IPS DF 19.7 (cell line): ENCODE data around the gene CDK5RAP3.
"Not testable (repeated sequence)": the region's sequence is repeated elsewhere in the genome, so short reads cannot be mapped to it uniquely, and the experiment has no call there.

Experiments
- DNase-seq: peaks from one replicate; pipeline ENCODE4 v3.0.0-alpha.2; 2013; ENCODE audit warnings: low read depth, low spot score

CDK5RAP3 gene, protein sequence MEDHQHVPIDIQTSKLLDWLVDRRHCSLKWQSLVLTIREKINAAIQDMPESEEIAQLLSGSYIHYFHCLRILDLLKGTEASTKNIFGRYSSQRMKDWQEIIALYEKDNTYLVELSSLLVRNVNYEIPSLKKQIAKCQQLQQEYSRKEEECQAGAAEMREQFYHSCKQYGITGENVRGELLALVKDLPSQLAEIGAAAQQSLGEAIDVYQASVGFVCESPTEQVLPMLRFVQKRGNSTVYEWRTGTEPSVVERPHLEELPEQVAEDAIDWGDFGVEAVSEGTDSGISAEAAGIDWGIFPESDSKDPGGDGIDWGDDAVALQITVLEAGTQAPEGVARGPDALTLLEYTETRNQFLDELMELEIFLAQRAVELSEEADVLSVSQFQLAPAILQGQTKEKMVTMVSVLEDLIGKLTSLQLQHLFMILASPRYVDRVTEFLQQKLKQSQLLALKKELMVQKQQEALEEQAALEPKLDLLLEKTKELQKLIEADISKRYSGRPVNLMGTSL

DNA sequence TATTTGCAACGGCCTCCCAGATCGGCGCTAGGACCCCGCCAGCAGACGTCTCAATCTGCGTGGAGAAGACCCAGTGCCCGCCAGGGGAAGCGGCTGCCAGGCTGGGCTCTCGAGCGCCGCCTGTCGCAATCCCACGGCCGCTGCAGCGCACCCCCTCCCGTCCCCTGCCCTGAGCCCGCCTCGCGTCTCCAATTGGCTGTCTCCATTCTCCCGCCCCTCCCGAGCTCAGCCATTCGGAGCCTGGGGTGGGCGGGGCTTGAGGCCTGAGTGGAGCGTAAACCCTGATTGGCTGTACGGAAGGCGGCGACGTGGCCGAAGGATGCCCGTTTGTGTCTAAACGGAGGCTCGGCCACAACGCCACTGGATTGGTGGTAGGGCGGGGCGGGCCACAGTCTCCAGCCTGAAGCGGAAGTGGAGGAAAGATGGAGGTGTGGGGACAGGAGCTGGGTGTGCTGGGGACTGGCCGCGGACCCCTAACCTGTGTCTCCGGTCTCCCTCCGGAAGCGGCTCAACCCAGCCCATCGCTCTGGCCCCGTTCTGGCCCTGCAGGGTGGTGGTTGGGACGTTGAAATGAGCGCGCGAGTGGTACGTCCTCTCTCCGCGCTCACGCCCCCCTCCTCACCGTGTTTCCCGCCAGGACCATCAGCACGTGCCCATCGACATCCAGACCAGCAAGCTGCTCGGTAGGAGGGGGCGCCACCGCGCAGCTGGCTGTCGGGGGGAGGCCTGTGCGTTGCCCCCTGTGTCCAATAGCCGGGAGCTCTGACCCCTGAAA is at the start of gene CDK5RAP3:
CDK5RAP3 (plus strand) TSS at position 389 of the 775 bp plus-strand sequence; CDS start at position 423, 34 bp downstream.
- DNase-seq = peak; percentile 94

DNA sequence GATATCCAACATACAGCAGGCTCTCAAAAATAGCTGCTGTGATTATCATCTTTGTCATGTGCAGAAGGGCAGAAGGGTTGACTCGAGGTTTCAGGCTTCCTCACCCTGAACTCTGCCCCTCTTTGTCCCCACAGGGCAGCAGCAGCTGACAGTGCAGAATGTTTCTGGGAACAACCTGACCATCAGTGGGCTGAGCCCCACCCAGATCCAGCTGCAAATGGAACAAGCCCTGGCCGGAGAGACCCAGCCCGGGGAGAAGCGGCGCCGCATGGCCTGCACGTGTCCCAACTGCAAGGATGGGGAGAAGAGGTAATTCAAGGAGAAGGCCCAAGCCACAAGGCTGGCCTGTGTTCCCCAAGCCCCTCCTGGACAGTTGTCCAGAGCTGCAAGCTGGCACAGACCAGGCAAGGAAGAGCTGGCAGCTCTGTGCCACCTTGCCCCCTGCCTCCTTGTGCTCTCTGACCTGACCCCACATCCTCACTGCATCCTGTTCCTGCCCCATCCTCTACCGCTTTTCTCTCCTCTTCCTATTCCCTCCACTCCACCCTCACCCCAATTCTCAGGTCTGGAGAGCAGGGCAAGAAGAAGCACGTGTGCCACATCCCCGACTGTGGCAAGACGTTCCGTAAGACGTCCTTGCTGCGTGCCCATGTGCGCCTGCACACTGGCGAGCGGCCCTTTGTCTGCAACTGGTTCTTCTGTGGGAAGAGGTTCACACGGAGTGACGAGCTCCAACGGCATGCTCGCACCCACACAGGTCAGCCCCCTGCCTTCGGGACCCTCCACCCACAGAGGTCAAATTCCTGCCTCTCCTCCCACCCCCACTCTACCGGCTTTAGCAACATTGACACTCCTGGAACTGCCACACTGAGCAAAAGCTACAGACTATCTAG is 45.9 kb upstream of the CDK5RAP3 start:
- no peak for DNase-seq

DNA sequence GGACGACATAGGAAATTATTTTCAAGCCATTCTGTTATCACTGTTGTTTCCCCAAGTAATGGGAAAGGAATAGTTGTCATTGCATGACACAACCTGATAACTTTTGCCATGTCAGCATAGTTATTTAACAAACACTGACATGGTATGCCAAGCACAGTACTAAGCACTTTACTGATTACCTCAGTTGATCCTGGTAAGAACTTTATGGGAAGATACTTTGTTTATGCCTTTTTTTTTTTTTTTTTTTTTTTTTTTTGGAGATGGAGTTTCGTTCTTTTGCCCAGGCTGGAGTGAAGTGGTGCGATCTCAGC is 45.3 kb upstream of the CDK5RAP3 start:
- DNase-seq = no peak

DNA sequence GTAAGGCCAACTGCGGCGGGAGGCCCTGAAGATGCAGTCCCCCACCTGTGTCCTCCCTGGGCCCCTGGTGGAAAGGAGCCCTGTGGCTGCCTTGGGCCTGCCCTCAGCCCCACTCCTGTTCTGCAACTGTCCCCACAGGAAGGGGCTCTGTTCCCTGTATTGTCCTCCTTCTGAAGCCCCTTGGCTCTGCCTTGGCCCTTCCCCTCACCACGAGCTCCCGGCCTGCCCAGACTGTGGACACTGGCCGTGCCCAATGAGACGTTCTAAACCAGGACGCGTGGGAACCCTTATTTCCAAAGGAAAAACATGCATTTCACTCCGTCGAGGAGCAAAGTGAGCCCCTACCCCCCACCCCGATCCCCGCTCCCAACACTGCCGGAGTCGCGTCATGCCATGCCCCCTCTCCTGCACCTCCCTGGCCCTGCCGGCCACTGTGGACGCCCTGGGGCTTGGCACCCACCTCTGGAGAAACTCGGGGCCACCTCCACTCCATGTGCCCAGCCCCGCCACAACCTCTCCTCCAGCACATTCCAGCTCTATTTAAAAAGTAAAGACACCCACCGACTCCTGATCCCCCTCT is 43.0 kb upstream of the CDK5RAP3 start:
- no peak for DNase-seq

DNA sequence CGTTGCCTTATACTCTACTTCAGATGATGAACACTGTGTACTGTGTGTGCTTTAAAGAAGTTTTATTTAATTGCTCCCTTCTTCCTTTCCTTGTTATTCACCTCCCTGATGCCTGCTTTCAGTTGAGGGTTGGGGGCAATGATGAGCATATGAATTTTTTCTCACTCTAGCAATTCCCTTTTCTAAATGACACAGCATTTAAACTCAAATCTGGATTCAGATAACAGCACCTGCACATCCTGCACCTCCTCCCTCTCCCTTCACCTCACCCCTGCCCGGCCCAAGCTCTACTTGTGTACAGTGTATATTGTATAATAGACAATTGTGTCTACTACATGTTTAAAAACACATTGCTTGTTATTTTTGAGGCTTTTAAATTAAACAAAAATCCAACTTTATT is 42.5 kb upstream of the CDK5RAP3 start:
- no peak for DNase-seq

DNA sequence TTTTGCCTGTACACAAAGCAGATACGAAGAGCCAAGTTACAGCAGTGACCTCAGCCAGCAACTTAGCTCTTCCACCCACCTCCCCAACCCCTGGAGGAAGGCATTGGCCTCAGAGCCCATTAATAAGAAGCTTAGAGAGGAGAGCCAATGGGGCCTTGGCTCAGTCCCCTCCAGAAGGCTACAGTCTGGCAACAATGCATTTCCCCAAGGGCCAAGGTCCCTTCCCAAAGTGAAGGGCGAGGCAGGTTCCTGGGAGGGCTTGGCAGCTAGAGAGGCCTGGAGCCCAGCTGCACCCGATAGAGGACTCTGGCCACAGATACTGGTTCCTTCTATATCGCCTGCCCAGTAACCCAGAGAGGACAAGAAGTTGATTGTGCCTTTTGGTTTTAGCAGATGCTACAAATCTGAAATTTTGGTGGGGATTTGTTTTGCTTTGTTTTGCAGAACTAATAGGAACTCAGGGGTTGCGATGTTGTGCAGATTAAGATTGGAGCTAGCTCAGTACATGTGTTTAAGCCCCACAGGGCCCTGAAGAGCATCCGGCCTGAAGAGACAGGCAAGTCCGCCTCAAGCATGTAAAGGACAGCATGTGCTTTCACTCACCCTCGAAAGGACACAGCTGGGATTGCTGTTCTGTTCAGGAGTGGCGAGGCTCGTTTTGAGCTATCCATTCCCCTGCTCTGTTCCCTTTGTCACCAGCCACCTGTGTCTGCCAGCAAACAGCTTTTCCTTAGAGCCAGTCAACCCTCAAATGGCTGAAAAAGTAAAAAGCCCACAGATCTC is 41.5 kb upstream of the CDK5RAP3 start:
- DNase-seq = no peak

DNA sequence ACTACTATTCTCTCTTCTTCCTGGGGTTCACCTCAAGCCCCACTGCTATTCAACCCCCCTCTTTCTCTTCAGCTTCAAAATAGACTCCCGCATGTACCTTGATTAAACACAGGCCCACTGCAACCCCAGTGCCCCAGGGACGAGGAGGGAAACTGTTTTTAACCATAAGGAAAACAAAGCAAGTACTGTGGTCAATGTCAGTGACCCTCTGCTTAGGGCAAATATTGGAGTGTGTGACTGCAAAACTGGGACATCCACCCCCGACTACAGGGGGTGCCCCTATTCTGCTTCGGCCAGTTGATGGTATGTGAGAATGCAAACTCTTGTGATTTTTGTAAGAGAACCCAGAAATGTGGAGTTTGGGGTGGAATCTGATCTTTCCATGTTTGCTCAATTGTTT is 39.1 kb upstream of the CDK5RAP3 start:
- DNase-seq = no peak

DNA sequence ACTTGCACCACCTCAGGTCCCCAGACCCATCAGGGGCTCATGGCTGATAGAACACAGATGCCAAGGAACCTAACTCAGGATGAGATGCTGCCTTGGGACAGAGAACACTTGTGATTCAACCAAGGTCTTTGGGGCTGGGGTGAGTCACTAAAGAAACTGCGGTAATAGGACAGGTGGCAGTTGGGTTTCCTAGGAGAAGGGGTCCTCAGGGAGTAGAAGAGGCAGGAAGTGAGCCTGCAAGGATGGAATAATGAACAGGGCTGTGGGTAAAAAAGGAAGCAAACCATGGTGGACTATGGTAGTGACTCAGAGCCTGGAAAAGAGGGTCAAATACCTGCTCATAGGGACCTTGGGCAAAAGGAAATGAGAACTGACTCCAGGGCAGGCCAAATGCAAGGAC is 36.1 kb upstream of the CDK5RAP3 start:
- no peak for DNase-seq

DNA sequence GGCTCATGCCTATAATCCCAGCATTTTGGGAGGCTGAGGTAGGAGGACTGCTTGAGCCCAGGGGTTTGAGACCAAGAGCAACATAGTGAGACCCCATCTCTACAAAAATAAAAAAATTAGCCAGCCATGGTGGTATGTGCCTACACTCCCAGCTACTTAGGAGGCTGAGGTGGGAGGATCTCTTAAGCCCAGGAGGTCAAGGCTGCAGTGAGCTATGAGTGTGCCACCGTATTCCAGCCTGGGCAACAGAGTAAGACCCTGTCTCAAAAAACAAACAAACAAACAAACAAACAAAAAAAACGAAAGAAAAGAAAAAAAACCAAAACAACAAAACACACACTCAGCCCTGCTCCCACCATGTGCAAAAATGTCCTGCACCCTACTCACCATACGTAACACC is 35.4 kb upstream of the CDK5RAP3 start:
- not testable (repeated sequence) for DNase-seq

DNA sequence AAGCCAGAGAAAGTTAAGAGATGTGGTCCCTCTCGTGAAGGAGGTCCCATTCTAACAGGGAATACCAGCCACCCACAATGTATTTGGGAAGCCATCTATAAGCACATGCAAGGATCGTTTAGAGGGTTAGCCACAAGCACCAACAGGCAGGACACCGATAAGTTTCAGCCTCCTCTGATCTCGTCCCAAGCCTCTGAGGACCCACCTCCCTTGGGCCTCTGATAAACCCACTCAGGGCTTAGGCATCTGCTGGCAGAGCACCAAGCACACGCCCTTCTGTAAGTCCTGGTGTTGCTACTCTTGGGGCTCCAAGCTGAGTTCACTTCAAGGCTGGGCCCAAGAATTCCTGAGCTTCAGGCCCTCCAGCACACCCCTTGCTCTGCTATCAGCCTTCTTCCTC is 35.0 kb upstream of the CDK5RAP3 start:
- DNase-seq = no peak

DNA sequence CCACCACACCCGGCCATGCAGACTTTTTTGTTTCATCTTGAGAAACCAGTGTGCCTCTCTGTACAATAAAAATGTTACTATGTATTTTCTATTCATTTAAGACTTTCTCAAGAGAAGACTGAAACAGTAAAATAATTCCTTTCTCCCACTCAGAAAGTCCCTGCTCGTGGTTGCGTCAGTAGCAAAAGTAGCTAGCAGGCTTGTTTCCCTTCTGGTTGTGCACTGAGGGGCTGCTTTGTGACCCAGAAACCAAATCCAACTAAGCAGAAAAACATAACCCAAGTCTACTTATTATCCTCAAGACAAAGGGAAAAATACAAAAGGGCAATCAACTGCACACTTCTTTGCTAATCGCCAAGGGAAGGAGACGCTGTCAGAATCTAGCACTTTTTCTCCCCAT is 33.0 kb upstream of the CDK5RAP3 start:
- DNase-seq = no peak

DNA sequence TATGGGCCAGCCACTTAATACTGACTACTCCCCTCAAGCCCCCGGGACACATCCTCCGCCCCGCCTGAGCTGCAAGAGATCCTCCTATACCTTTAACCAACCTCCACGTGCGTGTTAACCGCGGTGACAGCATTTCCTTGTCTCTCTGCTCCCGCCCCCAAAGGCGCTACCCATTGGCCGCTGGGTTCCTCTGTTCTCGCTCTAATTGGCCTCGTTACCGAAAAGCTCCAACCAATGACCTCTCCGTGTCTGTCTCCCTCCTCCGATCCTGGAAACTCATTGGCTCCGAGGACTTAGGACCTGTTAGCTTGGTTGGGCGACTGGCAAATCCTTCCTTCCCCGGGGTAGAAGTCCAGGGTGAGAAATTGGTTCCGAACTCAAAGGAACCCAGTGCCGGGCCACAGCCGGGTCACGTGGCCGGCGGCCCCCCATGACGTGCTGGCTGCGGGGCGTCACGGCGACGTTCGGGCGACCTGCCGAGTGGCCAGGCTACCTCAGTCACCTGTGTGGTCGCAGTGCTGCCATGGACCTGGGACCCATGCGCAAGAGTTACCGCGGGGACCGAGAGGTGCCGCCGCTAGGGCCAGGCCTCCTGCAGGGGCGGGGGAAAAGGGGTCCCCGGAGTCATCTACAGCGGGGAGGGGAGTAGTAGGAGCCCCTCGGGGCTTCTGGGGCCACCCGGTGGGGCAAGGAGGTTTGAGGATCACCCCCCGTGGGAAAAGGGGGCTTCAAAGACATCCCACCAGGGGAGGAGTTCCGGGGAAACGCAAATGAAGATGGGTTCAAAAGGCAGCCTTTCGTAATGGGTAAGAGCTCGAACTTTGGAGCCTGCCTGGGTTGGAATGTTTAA is 29.4 kb upstream of the CDK5RAP3 start, which contains the start of gene PNPO:
PNPO (plus strand) TSS at position 326 of the 850 bp plus-strand sequence; CDS start at position 431, 105 bp downstream.
- DNase-seq = peak; percentile 97

DNA sequence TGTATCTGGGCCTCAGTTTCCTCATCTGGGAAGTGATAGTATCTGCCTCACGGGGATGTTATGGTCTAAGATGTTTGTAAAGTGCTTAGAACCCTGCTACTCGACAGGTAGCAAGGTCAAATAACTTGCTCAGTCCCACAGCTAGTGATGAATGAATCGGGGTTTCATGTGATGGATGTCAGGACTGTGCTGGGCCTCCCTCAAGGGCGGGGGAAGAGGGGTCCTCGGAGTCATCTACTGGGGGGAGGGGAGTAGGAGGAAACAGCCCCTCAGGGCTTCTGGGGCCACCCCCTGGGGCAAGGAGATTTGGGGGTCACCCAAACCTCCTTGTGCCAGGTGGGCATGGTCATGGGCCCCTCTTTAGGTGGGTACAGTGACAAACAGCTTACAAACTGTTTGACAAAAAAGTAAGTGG is 28.8 kb upstream of the CDK5RAP3 start:
- no peak for DNase-seq

DNA sequence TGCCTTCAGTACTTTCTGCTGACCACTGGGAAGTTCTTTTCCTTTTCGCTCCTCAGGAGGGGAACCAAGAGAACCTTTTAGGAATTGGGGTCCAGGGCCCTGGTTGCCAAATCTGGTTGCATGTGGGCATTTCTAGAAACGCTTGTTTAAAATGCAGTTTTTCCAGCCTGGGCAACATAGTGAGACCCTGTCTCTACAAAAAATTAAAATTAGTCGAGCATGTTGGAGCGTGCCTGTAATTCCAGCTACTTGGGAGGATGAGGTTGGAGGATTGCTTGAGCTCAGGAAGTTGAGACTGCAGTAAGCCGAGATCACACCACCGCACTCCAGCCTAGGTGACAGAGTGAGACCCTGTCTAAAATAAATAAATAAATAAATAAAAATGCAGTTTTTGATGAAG is 28.3 kb upstream of the CDK5RAP3 start:
- no peak for DNase-seq

DNA sequence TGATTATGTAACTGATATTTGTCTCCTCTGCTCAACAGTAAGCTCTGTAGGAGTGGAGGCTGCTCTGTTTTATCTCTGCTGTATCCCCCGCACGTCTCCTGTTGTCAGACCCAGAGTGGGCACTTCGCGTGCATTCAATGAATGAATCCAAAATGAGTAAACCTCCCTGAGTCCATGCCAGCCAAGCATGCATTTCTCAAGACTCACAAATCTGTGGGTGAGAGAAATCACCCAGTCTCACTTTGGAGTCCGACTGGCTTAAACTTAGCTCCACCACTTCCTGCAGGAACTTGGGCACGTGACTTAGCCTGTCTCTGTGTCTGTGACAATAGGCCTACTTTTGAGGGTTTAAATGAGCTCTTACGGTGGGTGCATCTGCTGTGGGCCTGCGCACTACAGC is 25.8 kb upstream of the CDK5RAP3 start:
- DNase-seq = no peak

DNA sequence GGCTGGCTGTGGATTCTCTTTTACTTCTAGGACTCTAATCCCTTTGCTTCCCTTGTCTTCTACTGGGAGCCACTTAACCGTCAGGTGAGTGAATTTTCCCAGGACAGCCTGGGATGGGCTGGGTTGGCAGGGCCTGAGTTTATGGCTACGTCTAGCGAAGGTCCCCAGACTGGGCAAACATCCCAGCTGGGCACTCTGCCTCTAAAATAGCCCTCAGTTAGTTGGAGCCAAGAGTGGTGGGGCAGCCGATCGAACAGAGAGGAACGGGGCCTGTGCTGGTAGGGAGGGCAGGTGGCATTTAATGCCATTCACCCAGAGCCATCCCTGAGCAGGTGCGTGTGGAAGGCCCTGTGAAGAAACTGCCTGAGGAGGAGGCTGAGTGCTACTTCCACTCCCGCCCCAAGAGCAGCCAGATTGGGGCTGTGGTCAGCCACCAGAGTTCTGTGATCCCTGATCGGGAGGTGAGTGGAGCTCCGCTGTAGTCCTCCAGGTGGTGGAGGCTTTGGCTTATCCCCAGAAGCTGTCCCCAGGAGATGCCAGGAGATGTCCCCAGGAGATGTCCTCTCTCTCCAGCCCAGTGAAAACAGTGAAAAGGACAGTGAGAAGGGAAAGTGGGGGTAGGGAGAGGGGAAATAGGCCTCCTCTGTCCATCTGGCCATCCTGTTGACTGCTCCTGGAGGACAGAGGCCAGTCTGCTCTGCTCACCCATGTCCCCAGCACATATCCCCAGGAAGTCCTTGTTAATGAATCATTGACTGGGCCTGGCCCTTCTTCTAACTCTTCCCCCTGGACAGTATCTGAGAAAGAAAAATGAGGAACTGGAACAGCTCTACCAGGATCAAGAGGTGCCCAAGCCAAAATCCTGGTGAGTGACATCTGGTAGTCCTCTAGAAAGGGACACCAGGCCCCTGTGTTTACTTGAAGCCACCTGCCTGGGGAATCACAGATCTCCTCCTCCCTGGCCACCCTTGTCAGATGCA is 25.1 kb upstream of the CDK5RAP3 start:
- DNase-seq = no peak

DNA sequence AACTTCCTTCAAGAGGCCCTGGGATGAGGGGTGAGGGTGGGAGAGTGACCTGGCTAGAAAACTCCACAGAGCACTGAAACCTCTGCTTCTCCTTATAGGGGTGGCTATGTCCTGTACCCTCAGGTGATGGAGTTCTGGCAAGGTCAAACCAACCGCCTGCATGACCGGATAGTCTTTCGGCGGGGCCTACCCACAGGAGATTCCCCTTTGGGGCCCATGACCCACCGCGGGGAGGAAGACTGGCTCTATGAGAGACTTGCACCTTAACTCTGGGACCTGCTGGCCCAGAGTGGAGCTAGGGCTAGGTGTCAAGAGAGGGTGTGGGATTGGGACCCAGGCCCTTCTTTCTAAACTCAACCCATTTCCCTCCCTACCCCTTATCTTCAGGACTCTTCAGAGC is 24.4 kb upstream of the CDK5RAP3 start:
- DNase-seq = no peak

DNA sequence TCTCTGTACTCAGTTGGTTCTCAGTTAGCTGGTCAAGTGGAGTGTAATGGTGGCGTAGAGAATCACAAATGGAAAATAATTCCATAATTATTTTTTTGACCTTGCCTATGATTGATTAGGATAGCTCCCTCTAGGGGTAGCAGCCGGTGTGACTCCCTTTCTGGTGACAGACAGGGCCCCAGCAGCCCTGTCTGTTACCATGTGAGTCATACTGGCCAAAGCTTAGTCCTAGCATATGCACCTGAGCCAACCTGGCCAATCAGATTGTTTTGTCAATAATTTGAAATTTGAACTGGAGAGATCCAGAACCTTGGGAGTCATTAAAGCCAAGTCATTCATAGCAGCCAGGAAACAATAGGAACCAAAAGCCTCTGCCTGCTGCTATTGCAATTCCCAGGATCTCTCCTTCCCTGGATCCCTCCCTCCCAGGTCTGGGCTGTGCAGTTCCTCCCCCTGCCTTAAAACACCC is 23.9 kb upstream of the CDK5RAP3 start:
- DNase-seq = no peak
